NCI-H2107 treated with DMSO at 0.1 percent for 48 hours (cell line): Measurements from ENCODE around the gene PI3.

Experiments
- DNase-seq: peaks from one replicate; lab custom pipeline; 2025; ENCODE audit not compliant: unreplicated experiment; lab: John Stamatoyannopoulos, UW

The PI3 gene

GRCh38 chr20:45183084-45183483, 8.4 kb downstream of the PI3 start:
- DNase-seq, result no peak

DNA sequence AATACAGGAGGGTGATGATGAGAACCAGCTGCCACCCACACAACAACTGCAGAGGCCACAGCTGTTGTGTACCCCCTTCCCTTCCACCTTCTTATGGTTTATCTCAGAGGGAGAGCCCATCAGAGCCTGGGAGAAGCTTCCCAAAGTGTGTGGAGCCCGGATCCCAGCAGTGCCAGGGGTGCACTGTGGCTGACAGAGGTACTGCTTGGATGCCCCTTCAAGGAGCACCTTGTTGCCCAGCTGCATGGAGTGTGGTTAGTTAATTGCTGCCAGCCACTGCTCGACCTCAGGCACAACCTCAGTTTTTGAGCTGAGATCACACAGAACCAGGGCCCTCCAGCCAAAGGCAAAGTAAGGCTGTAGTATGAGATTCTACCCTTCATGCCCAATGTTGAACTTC, 13.0 kb downstream of the PI3 start:
- DNase-seq, result no peak

GRCh38 chr20:45189067-45189609, 14.4 kb downstream of the PI3 start:
- no peak for DNase-seq

DNA sequence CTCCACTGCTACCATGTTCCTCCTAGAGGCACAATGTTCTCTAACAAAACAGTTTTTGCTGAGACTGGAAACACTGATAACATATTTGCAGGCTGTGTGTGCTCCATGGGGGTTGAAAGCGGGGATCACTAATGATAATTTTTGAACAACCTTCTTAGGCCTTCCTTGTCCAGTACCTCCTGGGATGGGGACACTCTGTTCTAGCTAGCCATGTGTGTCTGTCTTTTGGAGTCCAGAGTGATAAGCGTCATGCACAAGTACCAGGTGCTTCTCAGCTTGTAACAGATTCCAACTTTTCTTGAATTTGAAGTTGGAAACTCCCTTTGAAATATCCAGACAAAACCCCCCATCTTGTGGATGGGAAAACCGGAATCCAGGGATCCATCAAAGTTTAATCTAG, 15.2 kb downstream of the PI3 start:
- no peak for DNase-seq

DNA sequence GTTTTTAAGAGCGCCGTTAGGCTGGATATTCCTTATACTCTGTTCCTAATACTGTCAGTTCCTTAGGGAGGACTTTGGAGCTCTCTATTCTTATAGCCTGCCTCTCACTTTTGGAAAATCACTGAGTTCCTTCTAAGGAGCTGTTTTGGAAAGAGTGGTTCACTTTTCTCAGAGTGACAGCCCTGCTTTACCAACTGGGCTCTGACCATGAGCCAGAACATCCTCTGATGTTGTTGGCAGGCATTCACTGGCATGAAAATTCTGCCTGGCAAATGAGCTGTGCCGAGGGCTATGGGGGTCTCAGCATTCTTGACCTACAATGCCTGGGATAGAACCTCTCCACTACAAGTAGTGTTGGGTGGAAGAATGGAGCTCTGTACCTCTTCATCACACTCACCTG, 17.2 kb downstream of the PI3 start:
- DNase-seq, result no peak

- no peak for DNase-seq
Observed at GRCh38 chr20:45193331-45193730, 18.6 kb downstream of the PI3 start.

GRCh38 chr20:45206725-45207124, 32.0 kb downstream of the PI3 start, which contains the start of gene SEMG1:
TSS of gene SEMG1 (plus strand) at chr20:45207033. CDS start at chr20:45207054, 21 bp downstream.
- no peak for DNase-seq

- no peak for DNase-seq
Observed at GRCh38 chr20:45209924-45210323, 35.2 kb downstream of the PI3 start.

DNA sequence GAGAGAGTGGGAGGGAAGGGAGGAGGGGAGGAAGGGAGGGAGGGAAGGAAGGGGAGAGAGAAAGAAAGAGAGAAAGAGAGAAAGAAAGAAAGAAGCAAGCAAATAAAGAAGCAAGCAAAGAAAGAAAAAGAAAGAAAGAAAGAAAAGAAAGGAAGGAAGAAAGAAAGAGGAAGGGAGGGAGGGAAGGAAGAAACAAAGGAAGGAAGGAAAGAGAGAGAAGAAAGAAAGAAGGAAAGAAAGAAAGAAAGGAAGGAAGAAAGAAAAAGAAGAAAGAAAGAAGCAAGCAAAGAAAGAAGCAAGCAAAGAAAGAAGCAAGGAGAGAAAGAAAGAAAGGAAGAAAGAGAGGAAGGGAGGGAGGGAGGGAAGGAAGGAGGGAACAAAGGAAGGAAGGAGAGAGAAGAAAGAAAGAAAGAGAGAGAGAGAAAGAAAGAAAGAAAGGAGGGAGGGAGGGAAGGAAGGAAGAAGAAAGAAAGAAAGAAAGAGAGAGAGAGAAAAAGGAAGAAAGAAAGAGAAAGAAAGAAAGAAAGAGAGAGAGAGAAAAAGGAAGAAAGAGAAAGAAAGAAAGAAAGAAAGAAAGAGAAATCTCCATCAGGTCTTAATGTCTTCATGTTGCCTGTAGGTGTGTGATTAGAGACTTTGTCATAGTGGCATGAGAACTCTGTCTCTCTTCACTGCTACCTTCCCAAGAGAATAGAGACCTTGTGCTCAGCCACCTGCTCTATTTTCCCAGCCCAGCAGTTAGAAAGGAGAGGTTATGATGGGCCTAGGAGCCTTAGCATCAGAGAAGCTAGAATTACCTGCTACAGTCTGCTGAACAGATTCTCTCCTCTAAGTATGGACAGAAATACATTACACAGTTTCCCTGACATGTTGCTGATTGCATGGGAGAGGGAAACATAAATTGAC, 37.1 kb downstream of the PI3 start:
- no peak for DNase-seq

- no peak for DNase-seq
Observed at GRCh38 chr20:45212836-45213235, 38.1 kb downstream of the PI3 start.

- DNase-seq, result no peak
Observed at GRCh38 chr20:45218124-45218523, 43.4 kb downstream of the PI3 start.

DNA sequence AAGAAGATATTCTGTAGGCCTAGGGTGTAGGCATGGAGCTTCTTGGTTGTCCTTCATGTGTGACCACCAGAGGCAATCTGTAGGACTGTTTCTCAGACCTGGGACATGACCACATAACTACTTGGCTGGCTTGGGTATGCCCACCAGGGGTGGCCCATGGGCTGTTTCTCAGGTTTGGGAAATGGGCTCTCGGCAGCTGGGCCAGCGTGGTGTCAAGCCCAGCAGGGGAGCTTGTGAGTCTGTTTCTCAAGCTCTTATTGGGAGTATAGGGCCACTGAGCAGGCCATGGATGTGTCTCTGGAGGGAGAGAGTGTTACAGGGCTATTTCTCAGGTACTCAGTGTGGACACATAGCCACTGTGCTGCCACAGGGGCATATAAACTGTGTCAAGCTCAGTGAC, 43.9 kb downstream of the PI3 start:
- DNase-seq, result no peak

GRCh38 chr20:45221076-45221475, 46.4 kb downstream of the PI3 start, which contains the start of gene SEMG2:
TSS of gene SEMG2 (plus strand) at chr20:45221373. CDS start at chr20:45221390, 17 bp downstream.
- DNase-seq, result no peak

DNA sequence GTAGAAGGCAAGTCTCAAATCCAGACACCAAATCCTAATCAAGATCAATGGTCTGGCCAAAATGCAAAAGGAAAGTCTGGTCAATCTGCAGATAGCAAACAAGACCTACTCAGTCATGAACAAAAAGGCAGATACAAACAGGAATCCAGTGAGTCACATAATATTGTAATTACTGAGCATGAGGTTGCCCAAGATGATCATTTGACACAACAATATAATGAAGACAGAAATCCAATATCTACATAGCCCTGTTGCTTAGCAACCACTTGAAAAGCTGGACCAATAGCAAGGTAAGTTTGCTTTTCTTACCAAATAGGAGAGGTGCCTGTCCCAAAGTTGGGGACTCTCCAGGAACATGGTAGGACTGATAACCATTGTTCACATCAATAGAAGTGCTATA, 48.4 kb downstream of the PI3 start:
- no peak for DNase-seq
